Naive thymus-derived CD4-positive, alpha-beta T cell (primary cell): ENCODE results near the gene SMIM13. TPM values are rescaled to one million over a fixed set of nuclear protein-coding genes. Genes with fewer than 3 reads are reported as not detected.

Experiments used
- ATAC-seq: fragments of 150-1000 bp; cut with Tn5 transposase; 2 replicates; pipeline ENCODE4 v1.10.0; 2021; ENCODE audit warnings: mild to moderate bottlenecking, moderate library complexity
- CTCF ChIA-PET: fragments of 350-600 bp; sonication (Branson Sonifier 250); formaldehyde crosslinking; loops from one replicate; lab custom pipeline; 2021; ENCODE audit warnings: antibody characterized with exemption; lab: Charles Lee
- POLR2A ChIA-PET: fragments of 350-600 bp; sonication (Branson Sonifier 250); formaldehyde crosslinking; loops from one replicate; lab custom pipeline; 2021; ENCODE audit warnings: antibody characterized with exemption, inconsistent platforms; lab: Charles Lee
- DNase-seq, 9 donors: peaks; one replicate each; pipeline versions ENCODE4 v3.0.0 to v3.0.0-alpha.2; 2020 to 2022; ENCODE audit warnings: mixed read lengths in 1 of 9
- H3K27ac ChIP-seq: one replicate; pipeline ENCODE4 v1.7.0; 2013; ENCODE audit warnings: mild to moderate bottlenecking, low read depth, low read length, moderate library complexity
- H3K27me3 ChIP-seq, 2 donors: one replicate each; pipeline ENCODE4 v1.7.0; 2013; ENCODE audit warnings: low read length in 2 of 2, mild to moderate bottlenecking in 2 of 2, moderate library complexity in 2 of 2; ENCODE audit not compliant: control insufficient read depth in 2 of 2, insufficient read depth in 2 of 2
- H3K36me3 ChIP-seq, 3 experiments: 1 replicate in 2 of 3; 2 replicates in 1 of 3; pipeline ENCODE4 v1.7.0; 2013; ENCODE audit warnings: low read length in 3 of 3, mild to moderate bottlenecking in 3 of 3, moderate library complexity in 1 of 3; ENCODE audit not compliant: insufficient read depth in 3 of 3, control insufficient read depth in 2 of 3
- H3K4me1 ChIP-seq, 2 donors: one replicate each; pipeline ENCODE4 v1.7.0; 2013; ENCODE audit warnings: low read length in 2 of 2, mild to moderate bottlenecking in 2 of 2, moderate library complexity in 1 of 2; ENCODE audit not compliant: control insufficient read depth in 2 of 2, insufficient read depth in 2 of 2
- H3K4me3 ChIP-seq: 2 replicates; pipeline ENCODE4 v1.7.0; 2013; ENCODE audit warnings: mild to moderate bottlenecking, low read length
- H3K9me3 ChIP-seq, 3 experiments: 1 replicate in 2 of 3; 2 replicates in 1 of 3; pipeline ENCODE4 v1.7.0; 2013; ENCODE audit warnings: low read length in 3 of 3; ENCODE audit not compliant: control insufficient read depth in 2 of 3
- H3K27ac Mint-ChIP-seq, 9 donors: one replicate each; pipeline ENCODE4 v1.8.0; 2020 to 2022; ENCODE audit warnings: mixed read lengths in 9 of 9, mild to moderate bottlenecking in 8 of 9, moderate library complexity in 5 of 9, inconsistent platforms in 2 of 9
- H3K27me3 Mint-ChIP-seq, 5 donors: one replicate each; pipeline ENCODE4 v1.8.0; 2021 to 2022; ENCODE audit warnings: mixed read lengths in 5 of 5, mild to moderate bottlenecking in 1 of 5
- H3K36me3 Mint-ChIP-seq, 5 donors: one replicate each; pipeline ENCODE4 v1.8.0; 2020 to 2022; ENCODE audit warnings: mixed read lengths in 5 of 5, mild to moderate bottlenecking in 3 of 5, inconsistent platforms in 1 of 5
- H3K4me1 Mint-ChIP-seq, 7 donors: one replicate each; pipeline ENCODE4 v1.8.0; 2020 to 2022; ENCODE audit warnings: mixed read lengths in 7 of 7, mild to moderate bottlenecking in 3 of 7, inconsistent platforms in 1 of 7
- H3K4me3 Mint-ChIP-seq, 10 donors: one replicate each; pipeline ENCODE4 v1.8.0; 2020 to 2022; ENCODE audit warnings: mild to moderate bottlenecking in 10 of 10, mixed read lengths in 10 of 10, moderate library complexity in 6 of 10, inconsistent platforms in 2 of 10
- H3K9me3 Mint-ChIP-seq, 11 donors: one replicate each; pipeline ENCODE4 v1.8.0; 2020 to 2022; ENCODE audit warnings: mixed read lengths in 11 of 11, mild to moderate bottlenecking in 4 of 11, inconsistent platforms in 1 of 11, moderate library complexity in 1 of 11
- intact Hi-C, 2 donors: fragments of 100-400 bp; cut with micrococcal nuclease; formaldehyde crosslinking; loops; one replicate each; pipeline ENCODE4 v1.15.1; 2023
- polyA plus RNA-seq, 2 donors: library from polyadenylated mRNA; unstranded; fragments of 300-500 nt; fragmentation: Illumina TruSeq; gene quantifications; one replicate each; pipeline ENCODE4 v1.2.3, GENCODE V29; 2021
- total RNA-seq, 6 experiments: library from RNA in 5 of 6; stranded (reverse) in 5 of 6; gene quantifications; 1 replicate in 5 of 6; 2 replicates in 1 of 6; pipeline ENCODE4 v1.2.3 and lab custom pipeline; 2021 to 2026

Gene SMIM13
- total and polyA plus RNA-seq, 7 experiments from 2014 or later = 0.64 to 9.9 (median 4.3) TPM

DNA sequence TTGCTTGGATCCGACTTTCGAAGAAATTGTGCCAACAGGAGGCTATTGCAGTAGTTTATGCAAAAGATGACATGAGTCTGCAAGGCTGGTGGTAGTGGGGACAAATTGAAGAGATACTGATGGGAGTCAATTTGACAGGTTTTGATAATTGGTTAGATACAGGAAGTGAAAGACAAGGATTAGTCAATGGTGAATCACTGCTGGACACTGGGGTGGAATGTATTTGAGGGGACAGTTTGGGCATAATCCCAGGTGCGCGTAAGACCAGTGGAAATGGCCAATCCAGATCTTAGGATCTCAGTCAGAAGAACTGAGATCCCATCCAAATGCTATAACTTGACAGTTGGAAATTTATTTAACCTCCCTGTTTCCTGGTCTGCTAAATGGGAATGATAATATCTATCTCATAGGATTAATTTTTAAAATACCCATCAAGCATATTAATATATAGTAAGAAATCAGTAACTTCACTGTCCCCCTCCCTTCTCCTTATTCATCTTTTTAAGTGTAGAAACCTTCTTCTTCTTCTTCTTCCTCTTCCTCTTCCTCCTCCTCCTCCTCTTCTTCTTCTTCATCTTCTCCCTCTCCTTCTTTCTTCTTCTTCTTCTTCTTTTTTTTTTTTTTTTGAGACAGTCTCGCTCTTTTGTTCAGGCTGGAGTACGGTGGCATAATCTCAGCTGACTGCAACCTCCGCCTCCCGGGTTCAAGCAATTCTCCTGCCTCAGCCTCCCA lies 48.8 kb downstream of the SMIM13 start:
- Histone ChIP-seq H3K4me1 (no peaks in the 10 kb centered on the region), H3K9me3 (no peaks in the 10 kb centered on the region), H3K4me3 (no peak overlapping the region), H3K27me3 (no peaks in the 10 kb centered on the region), H3K36me3 (no peaks in the 10 kb centered on the region), H3K27ac (no peak overlapping the region)
- H3K27ac Mint-ChIP-seq = peak overlapping the region in 2 of 9 donors; percentile 5 to 17
- H3K4me1 Mint-ChIP-seq = peaks cover 0 to 7% (median 0%) of the 10 kb centered on the region in 7 donors
- intact Hi-C loops = no loop called here
- no peak overlapping the region for H3K4me3 Mint-ChIP-seq
- ChIA-PET CTCF (interaction anchor here (0.7 to 6.2 kb wide), 2 partner anchors 277 to 353 kb away, joined by 3 to 46 read pairs; no protein-coding TSS in a partner anchor), POLR2A (no interaction called here)
- no peaks in the 10 kb centered on the region for H3K36me3 Mint-ChIP-seq
- DNase-seq (no peak), ATAC-seq (no peak)
- H3K27me3 Mint-ChIP-seq = peaks cover 0 to 5% (median 0%) of the 10 kb centered on the region in 5 donors
- H3K9me3 Mint-ChIP-seq = no peaks in the 10 kb centered on the region

DNA sequence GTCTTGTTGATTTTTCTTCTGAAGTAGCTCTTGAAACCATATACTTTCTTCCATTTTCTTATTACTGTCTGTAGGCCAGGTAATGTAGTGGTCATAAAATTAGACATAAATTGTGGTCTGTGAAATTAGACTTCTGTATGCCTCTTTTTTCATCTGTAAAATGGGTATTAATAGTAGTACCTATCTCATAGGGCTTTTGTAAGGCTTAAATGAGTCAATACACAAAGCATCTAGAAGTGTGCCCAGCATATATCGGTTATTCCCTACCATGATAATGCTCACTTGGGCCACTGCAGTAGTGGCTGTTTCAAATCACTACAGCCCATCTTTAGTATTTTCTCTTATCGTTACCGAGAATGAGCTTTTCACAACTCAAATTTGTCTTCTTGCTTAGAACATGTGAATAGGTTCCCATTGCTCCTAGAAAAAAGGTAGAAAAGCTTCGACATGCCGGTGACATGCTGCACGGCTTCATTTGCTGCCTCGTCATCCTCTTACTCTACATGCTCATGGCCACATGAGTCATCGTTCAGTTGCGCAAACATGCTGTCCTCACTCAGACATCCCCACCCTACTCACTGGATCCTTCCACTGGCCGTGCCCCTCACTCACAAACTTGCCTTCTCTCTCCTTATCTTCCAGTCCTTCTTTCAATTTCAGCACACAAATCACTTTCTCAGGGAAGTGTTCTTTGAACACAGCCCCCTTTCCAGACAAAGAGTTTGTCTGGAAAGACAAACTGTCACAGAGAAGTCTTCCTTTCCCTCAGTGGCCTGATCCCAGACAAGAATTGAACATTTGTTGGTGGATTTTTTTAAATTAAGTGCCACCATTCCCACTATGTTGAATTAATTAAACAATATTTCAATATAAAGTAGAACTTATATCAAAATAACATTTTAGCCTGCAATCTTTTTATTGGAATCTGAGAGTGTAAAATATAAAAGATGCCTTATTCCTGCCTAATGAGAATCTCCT lies 50.0 kb downstream of the SMIM13 start:
- Histone ChIP-seq H3K27ac (no peak overlapping the region), H3K4me1 (no peaks in the 10 kb centered on the region), H3K9me3 (no peaks in the 10 kb centered on the region), H3K4me3 (no peak overlapping the region), H3K36me3 (no peaks in the 10 kb centered on the region), H3K27me3 (no peaks in the 10 kb centered on the region)
- no peak for DNase-seq
- ChIA-PET CTCF (interaction anchor here (0.7 to 6.2 kb wide), 5 partner anchors 11 to 432 kb away, joined by 3 to 46 read pairs (median 5); no protein-coding TSS in a partner anchor), POLR2A (no interaction called here)
- peaks cover 0 to 5% (median 0%) of the 10 kb centered on the region in 5 donors for H3K27me3 Mint-ChIP-seq
- H3K4me3 Mint-ChIP-seq = no peak overlapping the region
- peaks cover 0 to 7% (median 0%) of the 10 kb centered on the region in 7 donors for H3K4me1 Mint-ChIP-seq
- peak; percentile 86 for ATAC-seq
- H3K9me3 Mint-ChIP-seq = no peaks in the 10 kb centered on the region
- no peak overlapping the region for H3K27ac Mint-ChIP-seq
- peaks cover 0 to 3% (median 0%) of the 10 kb centered on the region in 5 donors for H3K36me3 Mint-ChIP-seq
- intact Hi-C loops = loop anchor here (1.0 to 2.0 kb wide), 4 partner anchors 29 to 432 kb away; no protein-coding TSS in a partner anchor

DNA sequence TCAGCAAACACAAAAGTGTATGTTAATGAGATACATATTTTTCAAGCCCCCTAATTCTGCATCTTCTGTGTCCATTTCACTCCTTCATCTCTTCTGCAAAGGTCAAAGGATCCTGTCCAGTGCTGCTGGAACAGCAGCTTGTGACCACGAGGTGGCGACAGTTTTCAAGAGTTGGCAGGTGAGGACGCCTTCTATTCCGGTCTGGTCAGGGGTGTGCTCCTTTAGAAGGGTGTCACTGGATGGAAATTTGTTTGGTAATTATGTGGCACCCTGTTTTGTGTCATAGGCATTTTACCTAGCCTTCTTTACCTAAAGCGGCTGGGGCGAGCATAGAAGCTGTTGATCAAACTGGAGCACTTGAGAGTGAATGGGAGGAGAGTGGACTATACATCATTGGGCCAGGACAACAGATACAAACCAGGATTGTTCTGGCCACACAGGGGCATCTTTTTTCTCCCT lies 50.8 kb downstream of the SMIM13 start:
- ChIA-PET CTCF (interaction anchor here (0.5 to 6.2 kb wide), 5 partner anchors 10 to 431 kb away, joined by 3 to 46 read pairs (median 5); no protein-coding TSS in a partner anchor), POLR2A (no interaction called here)
- Mint-ChIP-seq H3K27me3 (peaks cover 0 to 5% (median 0%) of the 10 kb centered on the region in 5 donors), H3K4me1 (peaks cover 0 to 7% (median 0%) of the 10 kb centered on the region in 7 donors), H3K4me3 (no peak overlapping the region), H3K36me3 (peaks cover 0 to 3% (median 0%) of the 10 kb centered on the region in 5 donors), H3K9me3 (no peaks in the 10 kb centered on the region), H3K27ac (no peak overlapping the region)
- peak; percentile 86 for ATAC-seq
- H3K27ac ChIP-seq = no peak overlapping the region
- H3K36me3 ChIP-seq = no peaks in the 10 kb centered on the region
- H3K4me1 ChIP-seq = no peaks in the 10 kb centered on the region
- intact Hi-C loops = loop anchor here (1.0 to 2.0 kb wide), 4 partner anchors 28 to 431 kb away; no protein-coding TSS in a partner anchor
- H3K4me3 ChIP-seq = no peak overlapping the region
- no peaks in the 10 kb centered on the region for H3K9me3 ChIP-seq
- H3K27me3 ChIP-seq = no peaks in the 10 kb centered on the region
- peak; percentile 21 to 71 (median 54) for DNase-seq

- ChIA-PET POLR2A (no interaction called here), CTCF (interaction anchor here (1.2 to 6.2 kb wide), 2 partner anchors 9 to 349 kb away, joined by 3 to 46 read pairs; no protein-coding TSS in a partner anchor)
- no peak overlapping the region for H3K4me3 ChIP-seq
- no peaks in the 10 kb centered on the region for H3K4me1 ChIP-seq
- no peak overlapping the region for H3K27ac ChIP-seq
- H3K36me3 ChIP-seq = no peaks in the 10 kb centered on the region
- no peaks in the 10 kb centered on the region for H3K9me3 ChIP-seq
- no peaks in the 10 kb centered on the region for H3K9me3 Mint-ChIP-seq
- peaks cover 0 to 5% (median 0%) of the 10 kb centered on the region in 5 donors for H3K27me3 Mint-ChIP-seq
- H3K36me3 Mint-ChIP-seq = peaks cover 0 to 3% (median 0%) of the 10 kb centered on the region in 5 donors
- no peak overlapping the region for H3K27ac Mint-ChIP-seq
- no peak overlapping the region for H3K4me3 Mint-ChIP-seq
- DNase-seq (no peak), ATAC-seq (no peak)
- intact Hi-C loops = no loop called here
- H3K4me1 Mint-ChIP-seq = peaks cover 0 to 7% (median 2%) of the 10 kb centered on the region in 7 donors
- H3K27me3 ChIP-seq = no peaks in the 10 kb centered on the region
These were observed 52.6 kb downstream of the SMIM13 start for GRCh38 chr6:11146117-11146826.

- DNase-seq = no peak
- no peak overlapping the region for H3K4me3 Mint-ChIP-seq
- H3K4me1 Mint-ChIP-seq = peaks cover 0 to 14% (median 7%) of the 10 kb centered on the region in 7 donors
- POLR2A ChIA-PET = no interaction called here
- H3K36me3 ChIP-seq = no peaks in the 10 kb centered on the region
- H3K27ac Mint-ChIP-seq = no peak overlapping the region
- H3K4me1 ChIP-seq = no peaks in the 10 kb centered on the region
- no peaks in the 10 kb centered on the region for H3K9me3 Mint-ChIP-seq
- H3K27me3 ChIP-seq = no peaks in the 10 kb centered on the region
- peaks cover 0 to 9% (median 7%) of the 10 kb centered on the region in 5 donors for H3K27me3 Mint-ChIP-seq
- H3K4me3 ChIP-seq = no peak overlapping the region
- CTCF ChIA-PET = no interaction called here
- intact Hi-C loops = no loop called here
- no peak overlapping the region for H3K27ac ChIP-seq
- ATAC-seq = no peak
- H3K9me3 ChIP-seq = no peaks in the 10 kb centered on the region
- H3K36me3 Mint-ChIP-seq = peaks cover 0 to 8% (median 4%) of the 10 kb centered on the region in 5 donors
These were observed 55.9 kb downstream of the SMIM13 start for GRCh38 chr6:11149551-11149950.

- no peaks in the 10 kb centered on the region for H3K9me3 Mint-ChIP-seq
- H3K27ac Mint-ChIP-seq = no peak overlapping the region
- no peaks in the 10 kb centered on the region for H3K9me3 ChIP-seq
- no peaks in the 10 kb centered on the region for H3K27me3 ChIP-seq
- no peaks in the 10 kb centered on the region for H3K4me1 ChIP-seq
- ChIA-PET CTCF (interaction anchor here (1.6 kb wide), 1 partner anchor 344 kb away, joined by 4 read pairs; no protein-coding TSS in a partner anchor), POLR2A (no interaction called here)
- peaks cover 5 to 13% (median 8%) of the 10 kb centered on the region in 5 donors for H3K27me3 Mint-ChIP-seq
- H3K27ac ChIP-seq = no peak overlapping the region
- intact Hi-C loops = no loop called here
- no peaks in the 10 kb centered on the region for H3K36me3 ChIP-seq
- H3K36me3 Mint-ChIP-seq = peaks cover 0 to 9% (median 5%) of the 10 kb centered on the region in 5 donors
- no peak overlapping the region for H3K4me3 ChIP-seq
- DNase-seq (no peak), ATAC-seq (no peak)
- H3K4me3 Mint-ChIP-seq = no peak overlapping the region
- H3K4me1 Mint-ChIP-seq = peaks cover 0 to 14% (median 7%) of the 10 kb centered on the region in 7 donors
These were observed 57.9 kb downstream of the SMIM13 start for GRCh38 chr6:11151488-11151887.
